Measurements from ENCODE around the gene RTP1.

DNA sequence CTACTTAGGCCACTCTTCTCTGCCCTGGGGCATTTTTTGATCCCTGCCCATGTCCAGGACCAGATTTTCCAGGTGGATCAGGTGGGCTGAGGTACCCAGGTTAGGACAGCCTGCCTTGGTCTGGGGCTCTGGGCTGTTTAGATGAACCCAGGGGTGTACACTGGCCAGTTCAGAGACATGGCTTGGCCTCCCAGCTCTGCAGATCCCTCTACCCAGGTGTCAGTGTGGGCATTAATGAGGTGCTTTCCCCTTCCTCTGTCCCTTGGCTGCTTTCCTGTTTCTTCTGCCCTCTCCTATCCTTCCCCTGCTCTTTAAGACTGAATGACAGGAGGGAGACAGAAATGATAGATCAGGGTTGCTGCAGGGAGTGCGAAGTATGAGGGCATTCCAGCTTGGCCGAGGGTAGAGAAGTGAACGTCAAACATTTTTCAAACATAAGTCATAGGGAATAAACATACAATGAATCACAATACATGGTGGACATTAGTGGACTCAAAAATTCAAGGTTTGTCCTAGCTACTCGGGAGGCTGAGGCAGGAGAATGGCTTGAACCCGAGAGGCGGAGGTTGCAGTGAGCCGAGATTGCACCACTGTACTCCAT lies 30.5 kb downstream of the RTP1 start:
- TF ChIP-seq, protein P1, sequence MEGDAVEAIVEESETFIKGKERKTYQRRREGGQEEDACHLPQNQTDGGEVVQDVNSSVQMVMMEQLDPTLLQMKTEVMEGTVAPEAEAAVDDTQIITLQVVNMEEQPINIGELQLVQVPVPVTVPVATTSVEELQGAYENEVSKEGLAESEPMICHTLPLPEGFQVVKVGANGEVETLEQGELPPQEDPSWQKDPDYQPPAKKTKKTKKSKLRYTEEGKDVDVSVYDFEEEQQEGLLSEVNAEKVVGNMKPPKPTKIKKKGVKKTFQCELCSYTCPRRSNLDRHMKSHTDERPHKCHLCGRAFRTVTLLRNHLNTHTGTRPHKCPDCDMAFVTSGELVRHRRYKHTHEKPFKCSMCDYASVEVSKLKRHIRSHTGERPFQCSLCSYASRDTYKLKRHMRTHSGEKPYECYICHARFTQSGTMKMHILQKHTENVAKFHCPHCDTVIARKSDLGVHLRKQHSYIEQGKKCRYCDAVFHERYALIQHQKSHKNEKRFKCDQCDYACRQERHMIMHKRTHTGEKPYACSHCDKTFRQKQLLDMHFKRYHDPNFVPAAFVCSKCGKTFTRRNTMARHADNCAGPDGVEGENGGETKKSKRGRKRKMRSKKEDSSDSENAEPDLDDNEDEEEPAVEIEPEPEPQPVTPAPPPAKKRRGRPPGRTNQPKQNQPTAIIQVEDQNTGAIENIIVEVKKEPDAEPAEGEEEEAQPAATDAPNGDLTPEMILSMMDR (IDR thresholded peaks at IDR 0.05): no peak
- no peak for TF ChIP-seq POLR2A (IDR thresholded peaks at IDR 0.05)
